ENCODE results near the gene GVQW3. TPM values are rescaled to one million over a fixed set of nuclear protein-coding genes. Genes with fewer than 3 reads are reported as not detected.
"Not testable (repeated sequence)": the region's sequence is repeated elsewhere in the genome, so short reads cannot be mapped to it uniquely, and the experiment has no call there.

The GVQW3 gene
- total and polyA plus RNA-seq, 7 donors: 0.41 to 4.7 (median 1.8) TPM

DNA sequence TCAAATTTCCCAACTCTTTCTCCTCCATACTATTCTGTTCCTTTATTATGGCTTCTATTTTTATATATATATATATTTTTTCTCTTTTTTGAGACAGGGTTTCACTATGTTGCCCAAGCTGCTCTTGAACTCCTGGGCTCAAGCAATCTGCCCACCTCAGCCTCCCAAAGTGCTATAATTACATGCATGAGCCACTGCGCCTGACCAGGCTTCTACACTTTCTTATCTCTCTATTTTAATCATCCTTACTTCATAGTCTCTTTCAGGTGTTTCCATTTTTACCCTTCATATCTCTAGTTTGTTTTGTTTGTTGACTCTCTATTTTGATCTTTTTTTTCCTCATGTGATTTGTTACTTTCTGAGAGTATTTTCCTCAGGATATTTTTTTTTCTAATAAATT lies 19.8 kb downstream of the GVQW3 start:
- Histone ChIP-seq H3K27ac (no peak overlapping the region), H3K27me3 (no peaks in the 10 kb centered on the region), H3K9me3 (no peaks in the 10 kb centered on the region), H3K4me3 (no peak overlapping the region), H3K4me1 (no peaks in the 10 kb centered on the region), H3K36me3 (no peaks in the 10 kb centered on the region)
- 84 to 93% methylated on average over 1 of the region's 1 CpG for WGBS, 2 donors
- no peak for DNase-seq
- TF ChIP-seq, protein P1, sequence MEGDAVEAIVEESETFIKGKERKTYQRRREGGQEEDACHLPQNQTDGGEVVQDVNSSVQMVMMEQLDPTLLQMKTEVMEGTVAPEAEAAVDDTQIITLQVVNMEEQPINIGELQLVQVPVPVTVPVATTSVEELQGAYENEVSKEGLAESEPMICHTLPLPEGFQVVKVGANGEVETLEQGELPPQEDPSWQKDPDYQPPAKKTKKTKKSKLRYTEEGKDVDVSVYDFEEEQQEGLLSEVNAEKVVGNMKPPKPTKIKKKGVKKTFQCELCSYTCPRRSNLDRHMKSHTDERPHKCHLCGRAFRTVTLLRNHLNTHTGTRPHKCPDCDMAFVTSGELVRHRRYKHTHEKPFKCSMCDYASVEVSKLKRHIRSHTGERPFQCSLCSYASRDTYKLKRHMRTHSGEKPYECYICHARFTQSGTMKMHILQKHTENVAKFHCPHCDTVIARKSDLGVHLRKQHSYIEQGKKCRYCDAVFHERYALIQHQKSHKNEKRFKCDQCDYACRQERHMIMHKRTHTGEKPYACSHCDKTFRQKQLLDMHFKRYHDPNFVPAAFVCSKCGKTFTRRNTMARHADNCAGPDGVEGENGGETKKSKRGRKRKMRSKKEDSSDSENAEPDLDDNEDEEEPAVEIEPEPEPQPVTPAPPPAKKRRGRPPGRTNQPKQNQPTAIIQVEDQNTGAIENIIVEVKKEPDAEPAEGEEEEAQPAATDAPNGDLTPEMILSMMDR (IDR thresholded peaks at IDR 0.05): no peak
- intact Hi-C loops (cut with DNase I): no loop called here

DNA sequence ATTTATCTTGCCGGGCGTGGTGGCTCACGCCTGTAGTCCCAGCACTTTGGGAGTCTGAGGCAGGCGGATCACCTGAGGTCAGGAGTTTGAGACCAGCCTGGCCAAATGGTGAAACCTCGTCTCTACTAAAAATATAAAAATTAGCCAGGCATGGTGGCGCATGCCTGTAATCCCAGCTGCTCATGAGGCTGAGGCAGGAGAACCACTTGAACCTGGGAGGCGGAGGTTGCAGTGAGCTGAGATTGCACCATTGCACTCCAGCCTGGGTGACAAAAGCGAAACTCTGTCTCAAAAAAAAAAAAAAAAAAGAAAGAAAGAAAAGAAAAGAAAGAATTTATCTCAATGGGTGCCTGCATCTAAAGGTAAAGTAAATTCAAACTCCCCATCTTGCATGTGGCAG lies 20.4 kb downstream of the GVQW3 start:
- DNase-seq; intact Hi-C loops (cut with DNase I); H3K9me3 ChIP-seq; H3K4me3 ChIP-seq; H3K4me1 ChIP-seq; H3K27ac ChIP-seq; H3K36me3 ChIP-seq; H3K27me3 ChIP-seq: not testable (repeated sequence)
- WGBS, 2 donors: 81 to 92% methylated on average over 8 of the region's 8 CpGs

DNA sequence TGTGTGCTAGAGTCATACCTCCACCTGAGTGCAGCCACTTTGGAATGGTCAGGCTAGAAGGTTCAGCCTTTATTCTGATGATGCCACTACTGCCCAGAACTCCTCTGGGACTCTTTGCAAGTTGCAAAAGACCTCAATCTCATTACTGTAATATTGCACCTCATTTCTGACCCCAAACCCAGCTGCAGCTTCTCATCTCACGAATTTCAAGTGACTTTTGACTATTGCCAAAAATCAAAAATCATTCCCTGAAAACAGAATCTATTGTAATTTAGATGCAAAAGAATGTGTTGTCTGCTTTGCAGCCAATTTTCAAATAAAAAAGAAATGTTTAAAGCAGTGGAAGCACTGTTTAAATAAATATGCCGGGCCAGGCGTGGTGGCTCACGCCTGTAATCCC lies 25.2 kb downstream of the GVQW3 start:
- no peaks in the 10 kb centered on the region for H3K36me3 ChIP-seq
- no peak for DNase-seq
- H3K4me3 ChIP-seq: no peak overlapping the region
- H3K4me1 ChIP-seq: peaks cover 0 to 6% (median 0%) of the 10 kb centered on the region in 4 donors
- no peaks in the 10 kb centered on the region for H3K27me3 ChIP-seq
- intact Hi-C loops (cut with DNase I): no loop called here
- H3K27ac ChIP-seq: no peak overlapping the region
- 93% methylated on average over 4 of the region's 4 CpGs for WGBS, 2 donors
- no peaks in the 10 kb centered on the region for H3K9me3 ChIP-seq
- TF ChIP-seq EP300 (IDR thresholded peaks at IDR 0.05): no peak
- TF ChIP-seq POLR2AphosphoS5 (IDR thresholded peaks at IDR 0.05): no peak
- TF ChIP-seq, protein P1 (IDR thresholded peaks at IDR 0.05): no peak

DNA sequence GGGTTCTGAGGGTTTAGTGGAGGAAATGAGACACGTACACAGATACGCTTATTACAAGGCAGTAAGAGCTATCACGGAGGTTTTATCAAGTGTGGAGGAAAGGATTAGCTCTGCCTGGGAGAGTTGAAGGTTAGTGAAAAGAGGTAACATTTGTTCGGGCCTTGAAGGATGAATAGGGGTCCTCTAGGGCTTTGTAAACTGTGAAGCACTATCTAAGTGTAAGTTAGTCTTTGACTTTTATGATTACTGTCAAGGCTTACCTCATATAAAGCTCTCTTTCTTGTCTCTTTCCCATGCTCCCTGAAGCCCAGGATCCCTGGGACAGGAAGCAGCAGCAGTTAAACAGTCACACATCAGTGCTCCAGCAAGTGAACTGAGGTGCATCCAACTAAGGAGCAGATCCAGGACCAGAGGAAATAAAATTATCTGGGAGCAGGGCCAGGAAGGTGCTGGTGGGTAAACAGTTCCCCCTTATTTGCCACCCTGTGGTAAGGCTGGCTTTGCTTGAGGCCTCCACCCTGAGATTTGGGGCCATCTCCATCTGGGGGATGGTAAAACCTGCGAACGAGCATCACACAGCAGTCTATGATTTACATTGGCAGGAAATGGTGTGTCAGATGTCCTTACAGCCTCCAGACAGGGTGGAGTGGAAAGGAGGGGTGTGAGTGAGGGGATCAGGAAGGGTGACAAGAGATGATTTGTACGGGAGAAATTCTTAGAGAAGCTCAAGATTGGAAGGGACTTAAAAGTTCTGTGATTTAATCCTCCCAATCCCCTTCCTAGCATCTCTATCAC lies 27.2 kb downstream of the GVQW3 start:
- H3K9me3 ChIP-seq: no peaks in the 10 kb centered on the region
- DNase-seq: no peak
- H3K27me3 ChIP-seq: no peaks in the 10 kb centered on the region
- H3K4me1 ChIP-seq: peaks cover 0 to 6% (median 0%) of the 10 kb centered on the region in 4 donors
- intact Hi-C loops (cut with DNase I): no loop called here
- no peak overlapping the region for H3K4me3 ChIP-seq
- TF ChIP-seq, protein P1 (IDR thresholded peaks at IDR 0.05): no peak
- TF ChIP-seq POLR2AphosphoS5 (IDR thresholded peaks at IDR 0.05) (no peak), POLR2A (IDR thresholded peaks at IDR 0.05) (no peak), EP300 (IDR thresholded peaks at IDR 0.05) (no peak)
- H3K27ac ChIP-seq: no peak overlapping the region
- H3K36me3 ChIP-seq: no peaks in the 10 kb centered on the region
- WGBS, 2 donors: 65 to 72% methylated on average over 7 of the region's 7 CpGs

DNA sequence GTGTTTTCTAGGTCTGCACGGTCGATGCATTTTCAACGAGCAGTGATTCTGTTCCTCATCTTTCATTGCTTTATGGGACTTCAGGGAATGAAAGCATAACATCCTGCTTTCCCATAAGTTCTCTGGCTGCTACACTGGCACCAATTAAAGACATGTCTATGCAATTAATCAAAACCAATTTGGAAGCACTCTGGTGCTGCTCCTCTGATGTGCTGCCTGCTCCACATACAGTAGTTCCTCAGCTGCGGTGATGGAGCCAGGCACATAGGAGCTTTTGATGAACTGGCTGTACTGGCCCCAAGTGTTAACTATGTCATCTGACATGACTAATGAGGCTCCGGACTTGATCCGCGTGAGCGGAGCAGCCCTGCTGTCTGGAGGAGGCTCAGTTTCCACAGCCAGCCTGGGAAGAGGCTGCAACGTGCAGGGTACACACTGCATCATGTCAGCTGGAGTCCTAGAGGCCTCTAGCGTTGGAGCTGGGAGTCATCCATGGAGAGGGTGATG lies 29.8 kb downstream of the GVQW3 start:
- intact Hi-C loops (cut with DNase I): no loop called here
- no peak overlapping the region for H3K4me3 ChIP-seq
- H3K27me3 ChIP-seq: no peaks in the 10 kb centered on the region
- TF ChIP-seq, protein P1 (IDR thresholded peaks at IDR 0.05): no peak
- no peak for TF ChIP-seq POLR2A (IDR thresholded peaks at IDR 0.05)
- DNase-seq: no peak
- no peak overlapping the region for H3K27ac ChIP-seq
- WGBS, 2 donors: 86 to 92% methylated on average over 10 of the region's 10 CpGs
- H3K36me3 ChIP-seq: no peaks in the 10 kb centered on the region
- no peaks in the 10 kb centered on the region for H3K9me3 ChIP-seq
- peaks cover 0 to 6% (median 0%) of the 10 kb centered on the region in 4 donors for H3K4me1 ChIP-seq

All from sigmoid colon (tissue), 7 donors.